ENCODE data around the gene NGEF. TPM values are rescaled to one million over a fixed set of nuclear protein-coding genes. Genes with fewer than 3 reads are reported as not detected.

The NGEF gene
- total and polyA plus RNA-seq, 4 donors, result 10.6 to 22.6 (median 10.8) TPM

DNA sequence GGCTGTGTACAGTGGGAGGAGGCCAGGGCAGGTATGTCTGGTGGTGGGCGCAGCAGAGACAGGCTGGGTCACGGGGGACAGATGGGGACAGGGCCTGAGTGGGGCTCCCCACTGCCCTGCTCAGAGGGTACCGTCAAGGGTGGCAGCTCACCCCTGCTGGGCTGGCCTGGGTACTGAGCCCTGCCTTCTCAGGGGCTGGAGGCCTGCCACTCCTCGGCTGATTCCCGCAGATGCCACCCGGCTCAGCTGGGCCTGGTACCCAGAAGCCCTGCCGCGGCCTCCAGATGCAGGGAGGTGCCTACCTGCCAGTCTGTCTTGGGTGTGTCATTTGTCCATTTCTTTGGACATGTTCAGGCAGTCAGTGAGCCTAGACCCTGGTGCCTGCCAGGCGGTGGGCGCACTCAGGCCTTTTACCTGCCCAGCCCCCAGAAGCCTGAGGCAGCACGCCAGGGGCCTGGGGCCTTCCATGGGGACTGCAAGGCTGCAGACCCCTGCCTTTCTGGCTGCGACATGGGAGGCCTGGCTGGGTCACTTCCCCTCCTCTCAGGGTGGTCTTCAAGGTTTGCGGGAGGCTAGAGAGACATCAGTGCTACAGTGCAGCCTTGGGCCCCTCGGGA is 139.7 kb downstream of the NGEF start:
- no peaks in the 10 kb centered on the region for H3K27me3 ChIP-seq (ENCODE audit: control insufficient read depth in 4 of 4, insufficient read depth in 4 of 4, low read length in 3 of 4)
- no peaks in the 10 kb centered on the region for H3K36me3 ChIP-seq (ENCODE audit: control insufficient read depth in 4 of 4, insufficient read depth in 3 of 4, low read depth in 1 of 4, low read length in 3 of 4)
- H3K4me3 ChIP-seq (ENCODE audit: low read depth in 1 of 3, low read length in 3 of 3), result no peak overlapping the region
- 94% methylated on average over 14 of the region's 14 CpGs for WGBS
- H3K9me3 ChIP-seq (ENCODE audit: control insufficient read depth in 4 of 4, low read length in 3 of 4), result no peaks in the 10 kb centered on the region
- DNase-seq (ENCODE audit: low spot score), result no peak
- TF ChIP-seq, protein P1, sequence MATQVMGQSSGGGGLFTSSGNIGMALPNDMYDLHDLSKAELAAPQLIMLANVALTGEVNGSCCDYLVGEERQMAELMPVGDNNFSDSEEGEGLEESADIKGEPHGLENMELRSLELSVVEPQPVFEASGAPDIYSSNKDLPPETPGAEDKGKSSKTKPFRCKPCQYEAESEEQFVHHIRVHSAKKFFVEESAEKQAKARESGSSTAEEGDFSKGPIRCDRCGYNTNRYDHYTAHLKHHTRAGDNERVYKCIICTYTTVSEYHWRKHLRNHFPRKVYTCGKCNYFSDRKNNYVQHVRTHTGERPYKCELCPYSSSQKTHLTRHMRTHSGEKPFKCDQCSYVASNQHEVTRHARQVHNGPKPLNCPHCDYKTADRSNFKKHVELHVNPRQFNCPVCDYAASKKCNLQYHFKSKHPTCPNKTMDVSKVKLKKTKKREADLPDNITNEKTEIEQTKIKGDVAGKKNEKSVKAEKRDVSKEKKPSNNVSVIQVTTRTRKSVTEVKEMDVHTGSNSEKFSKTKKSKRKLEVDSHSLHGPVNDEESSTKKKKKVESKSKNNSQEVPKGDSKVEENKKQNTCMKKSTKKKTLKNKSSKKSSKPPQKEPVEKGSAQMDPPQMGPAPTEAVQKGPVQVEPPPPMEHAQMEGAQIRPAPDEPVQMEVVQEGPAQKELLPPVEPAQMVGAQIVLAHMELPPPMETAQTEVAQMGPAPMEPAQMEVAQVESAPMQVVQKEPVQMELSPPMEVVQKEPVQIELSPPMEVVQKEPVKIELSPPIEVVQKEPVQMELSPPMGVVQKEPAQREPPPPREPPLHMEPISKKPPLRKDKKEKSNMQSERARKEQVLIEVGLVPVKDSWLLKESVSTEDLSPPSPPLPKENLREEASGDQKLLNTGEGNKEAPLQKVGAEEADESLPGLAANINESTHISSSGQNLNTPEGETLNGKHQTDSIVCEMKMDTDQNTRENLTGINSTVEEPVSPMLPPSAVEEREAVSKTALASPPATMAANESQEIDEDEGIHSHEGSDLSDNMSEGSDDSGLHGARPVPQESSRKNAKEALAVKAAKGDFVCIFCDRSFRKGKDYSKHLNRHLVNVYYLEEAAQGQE (IDR thresholded peaks at IDR 0.05), result no peak
- TF ChIP-seq, protein P2, sequence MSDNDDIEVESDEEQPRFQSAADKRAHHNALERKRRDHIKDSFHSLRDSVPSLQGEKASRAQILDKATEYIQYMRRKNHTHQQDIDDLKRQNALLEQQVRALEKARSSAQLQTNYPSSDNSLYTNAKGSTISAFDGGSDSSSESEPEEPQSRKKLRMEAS (IDR thresholded peaks at IDR 0.05), result no peak
- TF ChIP-seq TAF1 (conservative IDR thresholded peaks at IDR 0.05) (no peak), NR2F2 (IDR thresholded peaks at IDR 0.05) (no peak), FOXA1 (IDR thresholded peaks at IDR 0.05) (no peak)
- TF ChIP-seq, protein P3, sequence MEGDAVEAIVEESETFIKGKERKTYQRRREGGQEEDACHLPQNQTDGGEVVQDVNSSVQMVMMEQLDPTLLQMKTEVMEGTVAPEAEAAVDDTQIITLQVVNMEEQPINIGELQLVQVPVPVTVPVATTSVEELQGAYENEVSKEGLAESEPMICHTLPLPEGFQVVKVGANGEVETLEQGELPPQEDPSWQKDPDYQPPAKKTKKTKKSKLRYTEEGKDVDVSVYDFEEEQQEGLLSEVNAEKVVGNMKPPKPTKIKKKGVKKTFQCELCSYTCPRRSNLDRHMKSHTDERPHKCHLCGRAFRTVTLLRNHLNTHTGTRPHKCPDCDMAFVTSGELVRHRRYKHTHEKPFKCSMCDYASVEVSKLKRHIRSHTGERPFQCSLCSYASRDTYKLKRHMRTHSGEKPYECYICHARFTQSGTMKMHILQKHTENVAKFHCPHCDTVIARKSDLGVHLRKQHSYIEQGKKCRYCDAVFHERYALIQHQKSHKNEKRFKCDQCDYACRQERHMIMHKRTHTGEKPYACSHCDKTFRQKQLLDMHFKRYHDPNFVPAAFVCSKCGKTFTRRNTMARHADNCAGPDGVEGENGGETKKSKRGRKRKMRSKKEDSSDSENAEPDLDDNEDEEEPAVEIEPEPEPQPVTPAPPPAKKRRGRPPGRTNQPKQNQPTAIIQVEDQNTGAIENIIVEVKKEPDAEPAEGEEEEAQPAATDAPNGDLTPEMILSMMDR (IDR thresholded peaks at IDR 0.05; ENCODE audit: low read depth, low read length, missing input control), result no peak
- peak overlapping the region; percentile 81 for H3K27ac ChIP-seq (ENCODE audit: low read depth in 1 of 2, low read length in 2 of 2)
- no peak overlapping the region for H3K9ac ChIP-seq (ENCODE audit: low read depth in 1 of 2, low read length in 2 of 2)
- peaks cover 4 to 40% (median 26%) of the 10 kb centered on the region in 4 donors for H3K4me1 ChIP-seq (ENCODE audit: control insufficient read depth in 4 of 4, insufficient read depth in 4 of 4, low read length in 3 of 4)

DNA sequence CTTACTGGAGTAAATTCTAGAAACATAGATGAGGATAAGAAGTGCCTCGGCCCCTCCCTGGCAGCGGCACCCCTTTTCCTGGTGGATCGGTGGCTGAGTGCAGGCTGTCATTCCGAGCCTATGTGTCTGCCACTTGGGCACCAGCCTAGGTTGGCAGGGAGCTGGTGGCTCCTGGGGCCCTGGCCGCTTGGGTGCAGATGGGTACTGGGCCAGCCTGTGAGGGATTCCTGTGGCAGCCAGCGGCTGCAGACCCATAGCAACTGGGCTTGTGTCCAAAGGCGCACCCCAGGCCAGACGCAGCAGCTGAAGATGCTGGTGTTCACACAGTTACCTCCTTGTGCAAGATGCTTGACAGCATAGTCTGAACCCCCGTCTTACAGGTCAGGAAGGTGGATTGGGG is 140.2 kb downstream of the NGEF start:
- H3K9ac ChIP-seq (ENCODE audit: low read depth in 1 of 2, low read length in 2 of 2), result no peak overlapping the region
- H3K4me3 ChIP-seq (ENCODE audit: low read depth in 1 of 3, low read length in 3 of 3), result no peak overlapping the region
- H3K9me3 ChIP-seq (ENCODE audit: control insufficient read depth in 4 of 4, low read length in 3 of 4), result no peaks in the 10 kb centered on the region
- no peak for TF ChIP-seq GABPA (IDR thresholded peaks at IDR 0.05 in 1 of 2, conservative IDR thresholded peaks at IDR 0.05 in 1 of 2)
- DNase-seq (ENCODE audit: low spot score), result no peak
- 96% methylated on average over 9 of the region's 9 CpGs for WGBS
- H3K4me1 ChIP-seq (ENCODE audit: control insufficient read depth in 4 of 4, insufficient read depth in 4 of 4, low read length in 3 of 4), result peaks cover 4 to 35% (median 24%) of the 10 kb centered on the region in 4 donors
- H3K27me3 ChIP-seq (ENCODE audit: control insufficient read depth in 4 of 4, insufficient read depth in 4 of 4, low read length in 3 of 4), result no peaks in the 10 kb centered on the region
- H3K36me3 ChIP-seq (ENCODE audit: control insufficient read depth in 4 of 4, insufficient read depth in 3 of 4, low read depth in 1 of 4, low read length in 3 of 4), result no peaks in the 10 kb centered on the region
- H3K27ac ChIP-seq (ENCODE audit: low read depth in 1 of 2, low read length in 2 of 2), result no peak overlapping the region

GRCh38 chr2:232871835-232872736 is 141.0 kb downstream of the NGEF start:
- Histone ChIP-seq H3K9ac (ENCODE audit: low read depth in 1 of 2, low read length in 2 of 2) (no peak overlapping the region), H3K27ac (ENCODE audit: low read depth in 1 of 2, low read length in 2 of 2) (no peak overlapping the region), H3K4me1 (ENCODE audit: control insufficient read depth in 4 of 4, insufficient read depth in 4 of 4, low read length in 3 of 4) (peaks cover 4 to 28% (median 20%) of the 10 kb centered on the region in 4 donors), H3K9me3 (ENCODE audit: control insufficient read depth in 4 of 4, low read length in 3 of 4) (no peaks in the 10 kb centered on the region), H3K4me3 (ENCODE audit: low read depth in 1 of 3, low read length in 3 of 3) (no peak overlapping the region), H3K27me3 (ENCODE audit: control insufficient read depth in 4 of 4, insufficient read depth in 4 of 4, low read length in 3 of 4) (no peaks in the 10 kb centered on the region), H3K36me3 (ENCODE audit: control insufficient read depth in 4 of 4, insufficient read depth in 3 of 4, low read depth in 1 of 4, low read length in 3 of 4) (no peaks in the 10 kb centered on the region)
- 93% methylated on average over 22 of the region's 22 CpGs for WGBS
- TF ChIP-seq SP1 (IDR thresholded peaks at IDR 0.05) (no peak), YY1 (IDR thresholded peaks at IDR 0.05) (no peak), FOXA1 (IDR thresholded peaks at IDR 0.05) (no peak), ZBTB33 (IDR thresholded peaks at IDR 0.05) (no peak), JUND (IDR thresholded peaks at IDR 0.05) (no peak)
- TF ChIP-seq, protein P4, sequence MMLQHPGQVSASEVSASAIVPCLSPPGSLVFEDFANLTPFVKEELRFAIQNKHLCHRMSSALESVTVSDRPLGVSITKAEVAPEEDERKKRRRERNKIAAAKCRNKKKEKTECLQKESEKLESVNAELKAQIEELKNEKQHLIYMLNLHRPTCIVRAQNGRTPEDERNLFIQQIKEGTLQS (IDR thresholded peaks at IDR 0.05), result no peak
- DNase-seq (ENCODE audit: low spot score), result no peak
